SK-N-SH (cell line): Measurements from ENCODE around the gene DPRX.

Source experiments
- CHD2 ChIP-seq: fragments of 150-350 bp; IDR thresholded peaks from 2 replicates; pipeline ENCODE4 v1.6.1; 2018; ENCODE audit warnings: low read length; ENCODE audit not compliant: partially characterized antibody
- EZH2phosphoT487 ChIP-seq: fragments of 200-600 bp; sonication (generic); IDR thresholded peaks from 2 replicates; pipeline ENCODE4 v1.6.1; 2017; ENCODE audit warnings: low read depth, mixed run types, mild to moderate bottlenecking, antibody characterized with exemption, moderate library complexity, borderline replicate concordance
- GABPA ChIP-seq: IDR thresholded peaks from 2 replicates; pipeline ENCODE4 v1.4.0; 2012; ENCODE audit warnings: low read depth, mild to moderate bottlenecking
- RAD21 ChIP-seq: IDR thresholded peaks from 2 replicates; pipeline ENCODE4 v1.6.1; 2012; ENCODE audit warnings: mild to moderate bottlenecking, low read length
- RCOR1 ChIP-seq: fragments of 150-350 bp; IDR thresholded peaks from 2 replicates; pipeline ENCODE4 v1.6.1; 2017; ENCODE audit warnings: antibody characterized with exemption, low read length
- SMC3 ChIP-seq: IDR thresholded peaks from 2 replicates; pipeline ENCODE4 v1.6.1; 2012; ENCODE audit warnings: low read depth, low read length, improper control_type of control experiment
- TCF12 ChIP-seq: IDR thresholded peaks from 2 replicates; pipeline ENCODE4 v1.4.0; 2012
- TF ChIP-seq, protein P1 (sequence below): fragments of 200-600 bp; sonication (generic); IDR thresholded peaks from 2 replicates; pipeline ENCODE4 v1.6.1; 2017; ENCODE audit warnings: antibody characterized with exemption, mild to moderate bottlenecking, moderate library complexity
- TF ChIP-seq, protein P2 (sequence below): IDR thresholded peaks from 2 replicates; pipeline ENCODE4 v1.4.0; 2012; ENCODE audit warnings: low read depth
- TF ChIP-seq, protein P3 (sequence below): IDR thresholded peaks from 2 replicates; pipeline ENCODE4 v1.4.0; 2012; ENCODE audit warnings: low read depth, borderline replicate concordance
- TF ChIP-seq, protein P4 (sequence below): fragments of 150-350 bp; IDR thresholded peaks from 2 replicates; pipeline ENCODE4 v1.6.1; 2017; ENCODE audit warnings: antibody characterized with exemption, low read length, low read depth, borderline replicate concordance

DNA sequence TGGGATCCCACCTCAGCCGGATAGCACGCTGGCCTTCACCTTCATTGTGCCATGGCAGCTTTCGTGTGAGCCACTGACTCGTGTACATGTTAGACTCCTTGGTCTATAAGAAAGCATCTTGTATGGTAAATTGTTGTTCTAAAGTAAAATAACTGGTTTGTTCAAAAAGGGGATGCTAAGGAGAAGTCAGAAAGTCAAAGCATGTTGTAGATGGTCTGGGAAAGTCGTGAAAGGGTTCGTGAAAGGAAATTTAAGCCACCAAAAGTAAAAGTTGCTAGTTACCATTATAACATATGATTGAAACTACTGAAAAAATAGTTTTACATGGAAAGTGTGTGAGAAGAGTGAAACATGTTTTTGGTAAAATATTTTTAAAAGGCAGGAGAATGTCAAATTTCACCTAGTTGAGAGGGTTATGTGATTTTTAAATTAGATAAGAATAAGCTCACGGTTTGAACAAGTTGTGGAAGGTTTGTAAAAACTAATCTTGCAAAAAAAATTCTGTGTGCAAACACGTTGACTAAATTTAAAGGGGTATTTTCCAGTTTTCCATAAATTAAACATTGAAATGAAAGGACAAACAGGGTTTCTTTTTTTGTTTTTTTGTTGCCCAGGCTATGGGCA, 23.4 kb downstream of the DPRX start:
- no peak for TF ChIP-seq GABPA
- TF ChIP-seq, protein P1, sequence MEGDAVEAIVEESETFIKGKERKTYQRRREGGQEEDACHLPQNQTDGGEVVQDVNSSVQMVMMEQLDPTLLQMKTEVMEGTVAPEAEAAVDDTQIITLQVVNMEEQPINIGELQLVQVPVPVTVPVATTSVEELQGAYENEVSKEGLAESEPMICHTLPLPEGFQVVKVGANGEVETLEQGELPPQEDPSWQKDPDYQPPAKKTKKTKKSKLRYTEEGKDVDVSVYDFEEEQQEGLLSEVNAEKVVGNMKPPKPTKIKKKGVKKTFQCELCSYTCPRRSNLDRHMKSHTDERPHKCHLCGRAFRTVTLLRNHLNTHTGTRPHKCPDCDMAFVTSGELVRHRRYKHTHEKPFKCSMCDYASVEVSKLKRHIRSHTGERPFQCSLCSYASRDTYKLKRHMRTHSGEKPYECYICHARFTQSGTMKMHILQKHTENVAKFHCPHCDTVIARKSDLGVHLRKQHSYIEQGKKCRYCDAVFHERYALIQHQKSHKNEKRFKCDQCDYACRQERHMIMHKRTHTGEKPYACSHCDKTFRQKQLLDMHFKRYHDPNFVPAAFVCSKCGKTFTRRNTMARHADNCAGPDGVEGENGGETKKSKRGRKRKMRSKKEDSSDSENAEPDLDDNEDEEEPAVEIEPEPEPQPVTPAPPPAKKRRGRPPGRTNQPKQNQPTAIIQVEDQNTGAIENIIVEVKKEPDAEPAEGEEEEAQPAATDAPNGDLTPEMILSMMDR, result no peak
- TF ChIP-seq, protein P2, sequence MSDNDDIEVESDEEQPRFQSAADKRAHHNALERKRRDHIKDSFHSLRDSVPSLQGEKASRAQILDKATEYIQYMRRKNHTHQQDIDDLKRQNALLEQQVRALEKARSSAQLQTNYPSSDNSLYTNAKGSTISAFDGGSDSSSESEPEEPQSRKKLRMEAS, result no peak
- TF ChIP-seq EZH2phosphoT487, result no peak
- TF ChIP-seq TCF12, result no peak
- TF ChIP-seq SMC3, result no peak
- TF ChIP-seq, protein P3, sequence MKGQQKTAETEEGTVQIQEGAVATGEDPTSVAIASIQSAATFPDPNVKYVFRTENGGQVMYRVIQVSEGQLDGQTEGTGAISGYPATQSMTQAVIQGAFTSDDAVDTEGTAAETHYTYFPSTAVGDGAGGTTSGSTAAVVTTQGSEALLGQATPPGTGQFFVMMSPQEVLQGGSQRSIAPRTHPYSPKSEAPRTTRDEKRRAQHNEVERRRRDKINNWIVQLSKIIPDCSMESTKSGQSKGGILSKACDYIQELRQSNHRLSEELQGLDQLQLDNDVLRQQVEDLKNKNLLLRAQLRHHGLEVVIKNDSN, result no peak
- TF ChIP-seq RAD21, result no peak
- no peak for TF ChIP-seq RCOR1
- TF ChIP-seq CHD2, result no peak
- TF ChIP-seq, protein P4, sequence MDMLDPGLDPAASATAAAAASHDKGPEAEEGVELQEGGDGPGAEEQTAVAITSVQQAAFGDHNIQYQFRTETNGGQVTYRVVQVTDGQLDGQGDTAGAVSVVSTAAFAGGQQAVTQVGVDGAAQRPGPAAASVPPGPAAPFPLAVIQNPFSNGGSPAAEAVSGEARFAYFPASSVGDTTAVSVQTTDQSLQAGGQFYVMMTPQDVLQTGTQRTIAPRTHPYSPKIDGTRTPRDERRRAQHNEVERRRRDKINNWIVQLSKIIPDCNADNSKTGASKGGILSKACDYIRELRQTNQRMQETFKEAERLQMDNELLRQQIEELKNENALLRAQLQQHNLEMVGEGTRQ, result no peak
